ENCODE data around the gene HNRNPUL1.

GRCh38 chr19:41255171-41255570, 9.0 kb upstream of the HNRNPUL1 start:
- TF ChIP-seq CTCF (IDR thresholded peaks at IDR 0.05) (no peak), ZFX (IDR thresholded peaks at IDR 0.05; ENCODE audit: borderline replicate concordance) (no peak)
